ENCODE data around the gene BRPF3. TPM values are rescaled to one million over a fixed set of nuclear protein-coding genes. Genes with fewer than 3 reads are reported as not detected.

The BRPF3 gene
- total RNA-seq, 2 donors from 2014 or later = 33.2 to 72.1 TPM

DNA sequence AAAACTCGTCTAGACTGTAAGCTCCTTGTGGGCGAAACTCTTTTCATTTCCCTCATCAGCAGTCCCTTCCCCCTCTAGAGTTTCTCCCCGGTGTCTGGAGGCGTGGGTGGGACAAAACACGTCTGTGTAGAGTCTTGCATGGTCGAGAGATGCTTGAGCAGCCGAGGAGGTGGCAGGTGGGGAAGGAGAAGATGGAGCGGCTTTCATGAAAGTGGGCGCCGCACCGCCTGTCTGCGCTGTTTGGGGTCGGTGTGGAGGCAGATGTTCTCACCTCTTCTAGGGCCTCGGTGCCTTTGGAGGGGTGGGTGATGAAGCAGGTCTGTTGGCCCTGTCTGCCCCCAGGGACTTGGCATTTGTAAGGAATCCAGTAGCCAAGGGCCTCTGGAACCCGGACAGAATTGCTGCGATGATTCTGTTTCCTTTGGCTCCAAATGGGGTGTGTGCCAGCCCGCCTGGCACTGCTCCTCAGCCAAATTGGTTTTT lies 1.2 kb downstream of the BRPF3 start:
- TF ChIP-seq POLR2A (IDR thresholded peaks at IDR 0.05) (no peak), POLR2AphosphoS5 (IDR thresholded peaks at IDR 0.05) (no peak)
- TF ChIP-seq, protein P1, sequence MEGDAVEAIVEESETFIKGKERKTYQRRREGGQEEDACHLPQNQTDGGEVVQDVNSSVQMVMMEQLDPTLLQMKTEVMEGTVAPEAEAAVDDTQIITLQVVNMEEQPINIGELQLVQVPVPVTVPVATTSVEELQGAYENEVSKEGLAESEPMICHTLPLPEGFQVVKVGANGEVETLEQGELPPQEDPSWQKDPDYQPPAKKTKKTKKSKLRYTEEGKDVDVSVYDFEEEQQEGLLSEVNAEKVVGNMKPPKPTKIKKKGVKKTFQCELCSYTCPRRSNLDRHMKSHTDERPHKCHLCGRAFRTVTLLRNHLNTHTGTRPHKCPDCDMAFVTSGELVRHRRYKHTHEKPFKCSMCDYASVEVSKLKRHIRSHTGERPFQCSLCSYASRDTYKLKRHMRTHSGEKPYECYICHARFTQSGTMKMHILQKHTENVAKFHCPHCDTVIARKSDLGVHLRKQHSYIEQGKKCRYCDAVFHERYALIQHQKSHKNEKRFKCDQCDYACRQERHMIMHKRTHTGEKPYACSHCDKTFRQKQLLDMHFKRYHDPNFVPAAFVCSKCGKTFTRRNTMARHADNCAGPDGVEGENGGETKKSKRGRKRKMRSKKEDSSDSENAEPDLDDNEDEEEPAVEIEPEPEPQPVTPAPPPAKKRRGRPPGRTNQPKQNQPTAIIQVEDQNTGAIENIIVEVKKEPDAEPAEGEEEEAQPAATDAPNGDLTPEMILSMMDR (IDR thresholded peaks at IDR 0.05) = no peak
- no peaks in the 10 kb centered on the region for H3K27me3 ChIP-seq (replicated peaks; ENCODE audit: insufficient read depth)
- 51% methylated on average over 17 of the region's 17 CpGs for WGBS
- peak overlapping the region; percentile 81 to 89 for H3K4me3 ChIP-seq
- intact Hi-C loops (cut with DNase I) = loop anchor here (2.0 to 5.0 kb wide), 2 partner anchors 75 to 171 kb away; partner anchors contain the start of gene MAPK14
- H3K27ac ChIP-seq = peak overlapping the region in 1 of 2 donors; percentile 96
- H3K4me1 ChIP-seq (replicated peaks) = peaks cover 6% of the 10 kb centered on the region
- H3K9me3 ChIP-seq = no peaks in the 10 kb centered on the region
- peaks cover 0 to 5% of the 10 kb centered on the region in 2 donors for H3K36me3 ChIP-seq
- DNase-seq (ENCODE audit: low spot score) = no peak

GRCh38 chr6:36198986-36199385 lies 2.4 kb downstream of the BRPF3 start:
- no peak for DNase-seq (ENCODE audit: low spot score)
- Histone ChIP-seq H3K4me3 (no peak overlapping the region), H3K27ac (no peak overlapping the region), H3K4me1 (replicated peaks) (peaks cover 6% of the 10 kb centered on the region), H3K9me3 (no peaks in the 10 kb centered on the region), H3K36me3 (peaks cover 0 to 5% of the 10 kb centered on the region in 2 donors), H3K27me3 (replicated peaks; ENCODE audit: insufficient read depth) (no peaks in the 10 kb centered on the region)
- TF ChIP-seq, protein P1 (IDR thresholded peaks at IDR 0.05) = no peak
- TF ChIP-seq POLR2A (IDR thresholded peaks at IDR 0.05) (no peak), POLR2AphosphoS5 (IDR thresholded peaks at IDR 0.05) (no peak)
- WGBS = 97% methylated on average over 7 of the region's 9 CpGs
- intact Hi-C loops (cut with DNase I) = loop anchor here (5.0 kb wide), 1 partner anchor 77 kb away; no protein-coding TSS in a partner anchor

GRCh38 chr6:36200154-36200891 lies 3.8 kb downstream of the BRPF3 start:
- Histone ChIP-seq H3K27me3 (replicated peaks; ENCODE audit: insufficient read depth) (no peaks in the 10 kb centered on the region), H3K9me3 (no peaks in the 10 kb centered on the region), H3K4me1 (replicated peaks) (peaks cover 6% of the 10 kb centered on the region), H3K4me3 (no peak overlapping the region), H3K36me3 (peaks cover 0 to 5% of the 10 kb centered on the region in 2 donors), H3K27ac (no peak overlapping the region)
- DNase-seq (ENCODE audit: low spot score) = no peak
- 97% methylated on average over 19 of the region's 19 CpGs for WGBS
- TF ChIP-seq POLR2AphosphoS5 (IDR thresholded peaks at IDR 0.05) = no peak
- no peak for TF ChIP-seq POLR2A (IDR thresholded peaks at IDR 0.05)
- TF ChIP-seq, protein P1 (IDR thresholded peaks at IDR 0.05) = no peak
- intact Hi-C loops (cut with DNase I) = no loop called here

GRCh38 chr6:36200998-36201596 lies 4.6 kb downstream of the BRPF3 start:
- Histone ChIP-seq H3K27me3 (replicated peaks; ENCODE audit: insufficient read depth) (no peaks in the 10 kb centered on the region), H3K9me3 (no peaks in the 10 kb centered on the region), H3K4me3 (no peak overlapping the region), H3K4me1 (replicated peaks) (peaks cover 6% of the 10 kb centered on the region), H3K36me3 (peaks cover 0 to 5% of the 10 kb centered on the region in 2 donors), H3K27ac (no peak overlapping the region)
- 95% methylated on average over 15 of the region's 15 CpGs for WGBS
- TF ChIP-seq, protein P1 (IDR thresholded peaks at IDR 0.05) = no peak
- no peak for TF ChIP-seq POLR2AphosphoS5 (IDR thresholded peaks at IDR 0.05)
- TF ChIP-seq POLR2A (IDR thresholded peaks at IDR 0.05) = no peak
- no peak for DNase-seq (ENCODE audit: low spot score)
- intact Hi-C loops (cut with DNase I) = no loop called here
